Measurements from ENCODE around the gene FAM170B. TPM values are rescaled to one million over a fixed set of nuclear protein-coding genes. Genes with fewer than 3 reads are reported as not detected.

FAM170B gene
- polyA plus RNA-seq, 3 donors: not detected

GRCh38 chr10:49153971-49154370 is 20.1 kb upstream of the FAM170B start:
- DNase-seq (ENCODE audit: low read depth in 3 of 3, low spot score in 2 of 3): no peak

GRCh38 chr10:49153115-49153514 is 19.3 kb upstream of the FAM170B start:
- DNase-seq (ENCODE audit: low read depth in 3 of 3, low spot score in 2 of 3): no peak

GRCh38 chr10:49152663-49153062 is 18.8 kb upstream of the FAM170B start:
- no peak for DNase-seq (ENCODE audit: low read depth in 3 of 3, low spot score in 2 of 3)

GRCh38 chr10:49152037-49152436 is 18.2 kb upstream of the FAM170B start:
- DNase-seq (ENCODE audit: low read depth in 3 of 3, low spot score in 2 of 3): no peak

- DNase-seq (ENCODE audit: low read depth in 3 of 3, low spot score in 2 of 3): no peak
Measured at GRCh38 chr10:49151481-49151880, 17.7 kb upstream of the FAM170B start.

GRCh38 chr10:49151025-49151445 is 17.2 kb upstream of the FAM170B start:
- no peak for DNase-seq (ENCODE audit: low read depth in 3 of 3, low spot score in 2 of 3)

- DNase-seq (ENCODE audit: low read depth in 3 of 3, low spot score in 2 of 3): no peak
Measured at GRCh38 chr10:49150426-49150825, 16.6 kb upstream of the FAM170B start.

- no peak for DNase-seq (ENCODE audit: low read depth in 3 of 3, low spot score in 2 of 3)
Measured at GRCh38 chr10:49149881-49150280, 16.1 kb upstream of the FAM170B start.

GRCh38 chr10:49144058-49144720 is 10.4 kb upstream of the FAM170B start:
- no peak for DNase-seq (ENCODE audit: low read depth in 3 of 3, low spot score in 2 of 3)

- no peak for DNase-seq (ENCODE audit: low read depth in 3 of 3, low spot score in 2 of 3)
Measured at GRCh38 chr10:49143249-49143648, 9.4 kb upstream of the FAM170B start.

- no peak for DNase-seq (ENCODE audit: low read depth in 3 of 3, low spot score in 2 of 3)
Measured at GRCh38 chr10:49141541-49142332, 7.9 kb upstream of the FAM170B start.

GRCh38 chr10:49140304-49141177 is 6.7 kb upstream of the FAM170B start:
- DNase-seq (ENCODE audit: low read depth in 3 of 3, low spot score in 2 of 3): no peak

- DNase-seq (ENCODE audit: low read depth in 3 of 3, low spot score in 2 of 3): no peak
Measured at GRCh38 chr10:49139846-49140195, 6.0 kb upstream of the FAM170B start.

- no peak for DNase-seq (ENCODE audit: low read depth in 3 of 3, low spot score in 2 of 3)
Measured at GRCh38 chr10:49139028-49139845, 5.4 kb upstream of the FAM170B start.

GRCh38 chr10:49138361-49138891 is 4.6 kb upstream of the FAM170B start:
- DNase-seq (ENCODE audit: low read depth in 3 of 3, low spot score in 2 of 3): no peak

- no peak for DNase-seq (ENCODE audit: low read depth in 3 of 3, low spot score in 2 of 3)
Measured at GRCh38 chr10:49136525-49136924, 2.7 kb upstream of the FAM170B start.

- DNase-seq (ENCODE audit: low read depth in 3 of 3, low spot score in 2 of 3): no peak
Measured at GRCh38 chr10:49135575-49136313, 1.9 kb upstream of the FAM170B start.

- no peak for DNase-seq (ENCODE audit: low read depth in 3 of 3, low spot score in 2 of 3)
Measured at GRCh38 chr10:49134327-49134726, 506 bp upstream of the FAM170B start.

GRCh38 chr10:49132362-49132737 is 1.5 kb downstream of the FAM170B start:
- no peak for DNase-seq (ENCODE audit: low read depth in 3 of 3, low spot score in 2 of 3)
